NCI-H2029 (cell line): ENCODE measurements around the gene KCNT2.
"Not testable (repeated sequence)": the region's sequence is repeated elsewhere in the genome, so short reads cannot be mapped to it uniquely, and the experiment has no call there.

Experiments used
- DNase-seq: peaks from one replicate; lab custom pipeline; 2025; lab: John Stamatoyannopoulos, UW

KCNT2 gene

DNA sequence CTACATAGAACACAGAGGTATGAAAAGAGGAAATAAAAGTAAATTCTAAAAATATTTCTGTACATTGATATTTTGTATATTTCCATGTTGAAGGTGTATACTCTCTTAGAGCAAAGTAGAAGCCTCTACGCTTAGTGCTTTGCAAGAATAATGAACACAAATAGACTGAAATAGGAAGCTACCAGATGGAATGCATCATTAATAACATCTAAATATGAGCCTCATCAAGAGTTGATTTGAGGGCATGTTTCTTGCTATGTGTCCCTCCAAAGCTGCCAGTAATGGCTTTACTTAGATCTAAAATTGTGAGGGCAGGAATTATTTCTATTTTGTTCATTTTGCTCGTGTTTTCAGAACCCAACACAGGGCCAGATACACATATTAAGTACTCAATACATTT is 94.4 kb downstream of the KCNT2 start:
- DNase-seq, result no peak

DNA sequence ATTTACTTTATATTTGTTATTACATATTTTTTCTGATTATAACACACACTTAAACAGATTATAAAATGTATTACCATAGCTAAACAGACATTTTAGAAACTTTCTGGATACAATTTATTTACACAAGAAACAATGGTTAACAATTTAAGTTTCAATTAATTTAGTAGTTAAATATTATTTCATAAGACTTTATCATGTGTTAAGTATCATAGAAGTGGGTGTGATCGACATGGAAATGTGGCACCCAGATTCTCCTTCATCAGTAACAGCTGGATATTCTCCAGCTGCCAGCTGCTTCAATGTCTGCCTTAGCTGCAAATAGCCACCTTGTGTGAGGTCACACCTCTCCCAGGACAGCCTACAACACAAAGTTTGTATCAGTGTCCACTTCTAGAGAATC is 97.8 kb downstream of the KCNT2 start:
- no peak for DNase-seq

DNA sequence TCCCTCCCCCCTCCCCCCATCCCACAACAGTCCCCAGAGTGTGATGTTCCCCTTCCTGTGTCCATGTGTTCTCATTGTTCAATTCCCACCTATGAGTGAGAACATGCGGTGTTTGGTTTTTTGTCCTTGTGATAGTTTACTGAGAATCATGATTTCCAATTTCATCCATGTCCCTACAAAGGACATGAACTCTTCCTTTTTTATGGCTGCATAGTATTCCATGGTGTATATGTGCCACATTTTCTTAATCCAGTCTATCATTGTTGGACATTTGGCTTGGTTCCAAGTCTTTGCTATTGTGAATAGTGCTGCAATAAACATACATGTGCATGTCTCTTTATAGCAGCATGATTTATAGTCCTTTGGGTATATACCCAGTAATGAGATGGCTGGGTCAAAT is 104.0 kb downstream of the KCNT2 start:
- not testable (repeated sequence) for DNase-seq

DNA sequence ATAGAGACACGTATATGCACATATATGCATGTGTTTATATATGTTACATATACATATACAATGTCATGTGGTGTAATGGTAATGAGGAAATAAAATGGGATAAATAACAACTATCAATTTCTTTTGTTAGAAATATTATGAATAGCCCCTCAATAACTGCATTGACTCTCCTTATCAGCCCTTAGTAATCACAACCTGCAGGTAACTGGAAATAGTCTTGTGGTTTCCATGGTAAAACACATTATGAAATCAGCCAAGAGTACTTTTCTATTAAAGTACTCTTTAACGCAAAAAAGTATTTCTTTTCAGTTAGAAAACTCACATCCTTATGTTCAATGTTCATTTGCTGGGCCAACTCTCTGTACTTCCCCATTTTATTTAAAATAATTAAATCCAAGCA is 105.8 kb downstream of the KCNT2 start:
- DNase-seq, result no peak

DNA sequence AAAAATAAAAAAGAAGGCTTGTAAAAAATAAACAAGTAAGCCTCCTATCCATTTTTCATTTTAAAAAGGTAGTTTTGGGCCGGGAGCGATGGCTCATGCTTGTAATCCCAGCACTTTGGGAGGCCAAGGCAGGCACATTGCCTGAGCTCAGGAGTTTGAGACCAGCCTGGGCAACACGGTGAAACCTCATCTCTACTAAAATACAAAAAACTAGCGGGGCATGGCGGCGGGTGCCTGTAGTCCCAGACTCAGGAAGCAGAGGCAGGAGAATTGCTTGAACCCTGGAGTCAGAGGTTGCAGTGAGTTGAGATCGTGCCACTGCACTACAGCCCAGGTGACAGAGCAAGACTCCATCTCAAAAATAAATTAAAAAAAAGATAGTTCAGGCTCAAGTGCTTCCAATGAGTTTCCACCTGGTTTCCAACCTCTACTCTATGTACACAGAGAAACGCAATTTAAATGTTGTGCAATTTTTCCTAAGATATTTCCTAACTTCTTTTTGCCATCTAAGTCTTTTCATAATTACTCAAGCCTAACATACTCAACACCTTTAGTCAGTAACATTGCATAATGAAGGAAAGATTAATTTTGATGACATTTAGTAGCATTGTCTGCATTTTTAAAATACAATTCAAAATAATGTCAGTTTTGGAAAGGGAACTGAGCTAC is 106.3 kb downstream of the KCNT2 start:
- DNase-seq, result no peak

DNA sequence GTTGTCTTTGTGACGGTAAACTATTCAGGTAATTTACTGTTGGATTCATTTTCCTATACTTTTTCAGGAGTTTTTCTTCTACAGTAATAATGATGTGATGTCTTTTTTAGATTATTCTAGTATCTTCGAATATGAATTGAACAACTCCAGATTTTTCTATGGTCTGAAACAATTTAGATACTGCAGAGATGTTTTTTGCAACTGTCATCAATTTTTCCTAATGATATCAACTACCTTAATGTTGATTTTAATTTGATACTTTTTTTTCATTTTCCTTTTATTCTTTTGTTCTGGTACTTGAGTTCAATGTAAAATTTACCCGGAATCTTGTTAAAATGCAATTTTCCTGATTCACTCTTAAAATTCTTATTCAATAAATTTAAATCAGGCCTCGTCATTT is 110.4 kb downstream of the KCNT2 start:
- DNase-seq, result no peak

DNA sequence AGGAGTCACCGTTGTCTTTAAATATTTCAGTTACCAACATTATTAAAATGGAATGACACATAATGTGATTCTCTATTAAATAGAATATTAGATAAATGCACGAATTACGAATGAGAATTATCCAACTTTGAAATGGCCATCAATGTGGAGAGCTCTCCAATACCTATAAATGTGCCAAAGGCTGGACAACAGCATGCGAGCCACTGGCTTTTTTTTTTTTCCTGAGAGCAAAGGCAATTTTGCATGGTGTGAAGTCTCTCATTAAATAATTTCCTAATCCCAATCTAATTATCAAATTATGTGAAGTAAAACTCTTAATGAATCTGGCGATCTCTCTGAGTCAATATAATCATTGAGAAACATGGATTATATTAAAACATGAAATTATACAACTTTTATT is 113.5 kb downstream of the KCNT2 start:
- DNase-seq, result no peak

DNA sequence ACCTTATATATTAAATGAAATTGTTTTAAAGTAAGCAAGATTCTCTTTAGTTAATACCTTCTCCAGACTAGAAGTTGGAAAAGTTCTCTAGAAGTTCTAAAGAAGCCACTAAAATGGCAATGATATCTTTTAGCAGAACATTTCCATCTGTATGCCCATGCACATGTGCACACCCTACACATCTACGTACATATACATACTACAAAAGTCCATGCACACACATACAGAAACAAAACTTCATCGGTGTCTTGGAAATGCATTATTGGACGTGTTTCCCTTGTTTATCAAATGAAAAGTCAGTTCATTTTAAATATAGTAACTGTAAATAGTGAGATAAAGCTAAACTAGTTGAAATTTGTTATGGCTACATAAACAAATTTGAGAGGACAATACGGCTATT is 114.4 kb downstream of the KCNT2 start:
- no peak for DNase-seq

DNA sequence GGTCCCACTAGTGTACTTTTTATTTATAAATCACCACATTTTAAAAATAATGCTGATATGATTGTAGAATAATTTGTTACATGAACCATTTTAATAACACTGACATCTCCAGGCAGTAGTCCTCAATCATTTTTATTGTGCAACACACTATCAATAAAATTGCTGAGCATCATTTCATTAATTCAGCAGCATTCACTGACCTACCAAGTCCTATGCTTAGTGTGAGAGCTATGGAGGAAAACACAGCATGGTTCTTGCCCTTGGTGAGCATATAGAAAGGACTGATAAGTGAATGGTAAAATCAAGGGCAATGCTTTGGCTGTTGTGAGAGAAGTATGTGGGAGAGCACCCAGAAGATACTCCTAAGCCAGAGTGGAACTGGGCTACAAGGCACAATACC is 119.7 kb downstream of the KCNT2 start:
- no peak for DNase-seq

DNA sequence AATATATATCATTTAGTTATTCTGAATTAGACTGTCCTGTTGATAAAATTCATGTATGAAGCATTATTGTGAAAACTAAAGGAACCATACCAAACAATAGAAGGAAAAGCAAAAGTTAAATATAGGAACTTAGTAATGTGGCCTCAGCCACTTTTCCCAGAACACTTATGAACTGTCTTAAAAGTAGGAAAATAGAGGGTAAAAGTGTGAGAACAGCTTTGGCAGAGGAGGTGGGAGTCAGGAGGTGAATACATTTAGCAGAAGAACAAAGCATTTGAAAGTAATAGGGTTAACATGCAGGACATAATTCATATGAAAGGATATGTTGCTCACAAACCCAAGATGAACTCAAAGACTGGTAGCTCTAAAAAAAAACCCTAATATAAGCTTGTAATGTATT is 121.9 kb downstream of the KCNT2 start:
- DNase-seq, result no peak

DNA sequence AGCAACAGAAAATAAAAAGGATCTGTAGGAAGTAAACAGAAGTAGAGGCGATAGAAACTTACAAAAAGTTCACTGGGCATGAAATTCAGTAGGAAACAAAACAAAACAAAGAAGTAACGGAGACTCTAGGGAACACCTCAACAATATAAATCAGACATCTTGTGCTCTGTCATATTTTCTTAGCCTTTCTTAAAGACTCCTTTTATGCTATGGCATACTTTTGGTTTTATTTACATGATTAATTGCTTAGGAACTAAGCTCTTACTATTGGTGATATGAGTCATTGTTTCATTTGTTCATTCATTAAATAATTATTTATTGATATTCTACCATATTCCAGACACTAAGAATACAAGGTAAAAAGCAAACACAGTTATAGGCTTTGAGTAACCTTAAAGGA is 126.6 kb downstream of the KCNT2 start:
- no peak for DNase-seq

DNA sequence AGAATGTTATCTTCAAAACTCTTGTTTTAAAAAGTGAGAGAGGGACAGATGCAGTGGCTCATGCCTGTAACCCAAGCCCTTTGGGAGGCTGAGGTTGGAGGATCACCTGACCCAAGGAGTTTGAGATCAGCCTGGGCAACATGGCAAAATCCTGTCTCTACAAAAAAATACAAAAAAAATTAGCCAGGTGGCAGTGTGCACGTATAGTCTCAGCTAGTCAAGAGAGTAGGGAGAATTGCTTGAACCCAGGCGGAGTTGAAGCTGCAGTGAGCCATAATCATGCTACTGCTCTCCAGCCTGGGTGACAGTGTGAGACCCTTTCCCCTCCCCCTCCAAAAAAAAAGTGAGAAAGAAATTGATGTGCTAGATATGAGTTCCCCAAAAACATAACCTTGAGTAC is 131.0 kb downstream of the KCNT2 start:
- no peak for DNase-seq

DNA sequence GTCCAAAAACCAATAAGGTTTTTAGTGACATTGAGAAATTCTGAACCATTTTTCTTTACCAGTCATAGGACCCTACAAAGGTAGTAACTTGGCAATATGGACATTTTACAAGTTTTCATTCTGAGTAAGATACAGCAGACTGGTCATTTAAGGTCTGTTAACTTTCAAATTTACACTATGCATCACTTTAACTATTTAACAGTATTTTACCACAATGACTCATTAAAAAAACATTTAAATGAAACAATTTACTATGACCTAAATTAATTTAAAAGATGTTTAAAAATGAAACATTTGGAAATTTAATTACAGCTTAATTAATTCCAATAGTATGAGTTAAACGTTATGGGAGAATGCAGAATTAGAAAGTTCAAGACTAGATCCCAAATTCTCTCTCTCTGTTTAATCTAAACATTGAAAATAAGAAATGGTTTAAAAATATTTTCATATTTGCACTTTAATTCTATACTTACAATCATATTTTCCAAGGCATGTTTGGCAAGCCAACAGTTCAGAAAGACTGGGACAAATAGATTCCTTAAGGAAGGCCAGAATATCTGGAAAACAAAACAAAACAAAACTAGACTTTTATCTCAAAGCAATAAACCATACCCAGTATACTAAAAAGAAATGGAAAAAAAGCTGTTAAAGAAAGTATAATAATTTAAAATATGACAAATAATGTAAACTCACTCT is 140.9 kb downstream of the KCNT2 start:
- DNase-seq, result no peak

DNA sequence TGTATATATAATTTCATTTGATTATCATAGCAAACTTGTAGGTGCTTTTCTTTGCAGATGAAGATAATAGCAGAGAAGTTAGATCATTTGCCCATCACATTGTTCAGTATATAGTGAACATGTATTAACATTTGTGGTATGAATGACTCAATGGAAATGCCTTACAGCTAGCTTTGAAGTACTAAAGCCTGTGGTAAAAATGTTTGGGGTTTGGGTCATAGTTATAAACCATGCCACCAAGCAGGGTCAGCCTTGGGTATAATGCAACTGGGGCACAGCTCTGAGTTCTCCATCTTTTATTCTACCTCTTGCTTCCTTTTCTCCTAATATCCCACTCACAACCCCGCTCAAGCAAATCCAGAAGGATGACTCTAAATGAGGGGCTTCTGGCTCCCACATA is 141.6 kb downstream of the KCNT2 start:
- no peak for DNase-seq

DNA sequence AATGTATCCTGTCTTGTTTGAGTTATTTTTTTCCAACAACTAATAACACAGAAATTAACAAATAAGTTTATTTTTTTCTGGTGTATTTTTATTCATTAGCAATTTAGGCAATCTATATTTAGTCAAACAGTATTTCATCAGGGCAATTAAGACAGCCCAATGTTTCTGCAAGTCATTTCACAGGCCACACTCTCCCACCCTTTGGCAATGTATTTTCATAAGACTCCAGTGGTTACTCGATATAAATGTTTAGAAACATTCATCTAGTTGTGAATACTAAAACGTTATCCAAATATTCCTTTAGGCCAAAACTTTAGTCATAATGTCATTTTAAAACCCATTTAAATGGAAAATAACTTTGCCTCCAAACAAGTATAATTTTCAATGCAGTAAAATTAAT is 142.1 kb downstream of the KCNT2 start:
- DNase-seq, result no peak

DNA sequence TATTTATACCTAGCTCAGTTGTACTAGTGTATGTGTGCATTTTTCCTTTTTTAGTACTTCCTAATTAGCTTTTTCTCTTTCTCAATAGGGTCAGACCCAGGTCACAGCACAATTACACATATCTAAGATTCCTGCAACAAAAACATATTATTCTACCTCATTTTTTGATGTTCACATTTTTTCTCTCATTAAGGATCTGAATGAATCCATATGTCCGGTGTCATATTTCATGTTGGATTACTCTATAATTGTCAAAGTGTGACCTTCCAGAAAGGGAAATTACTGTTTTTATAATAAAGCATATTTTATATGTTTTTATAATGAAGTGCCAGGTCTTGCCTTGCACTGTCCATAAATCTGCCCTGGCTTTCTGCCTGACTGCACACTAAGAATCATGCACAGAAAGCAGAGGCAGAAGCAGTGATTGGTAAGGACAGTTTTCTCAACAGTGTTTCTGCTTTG is 143.7 kb downstream of the KCNT2 start:
- no peak for DNase-seq

DNA sequence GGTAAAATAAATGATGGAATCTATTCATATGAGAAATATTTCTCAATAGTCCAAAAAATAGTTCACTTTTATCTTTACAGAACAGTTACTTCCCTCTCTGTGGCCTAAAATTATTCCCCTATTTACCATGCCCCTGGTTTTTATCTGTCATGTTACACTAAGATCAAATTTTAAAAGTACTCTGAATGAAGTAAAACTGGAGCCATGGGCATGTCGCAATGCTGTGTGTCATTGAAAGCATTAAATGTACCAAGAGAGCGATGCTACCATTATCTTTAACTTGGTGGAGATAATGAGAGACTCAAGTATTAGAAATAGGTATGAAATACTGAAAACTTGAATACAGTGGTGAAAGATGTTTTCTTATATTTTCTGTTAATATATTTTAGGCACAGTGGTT is 146.2 kb downstream of the KCNT2 start:
- no peak for DNase-seq

DNA sequence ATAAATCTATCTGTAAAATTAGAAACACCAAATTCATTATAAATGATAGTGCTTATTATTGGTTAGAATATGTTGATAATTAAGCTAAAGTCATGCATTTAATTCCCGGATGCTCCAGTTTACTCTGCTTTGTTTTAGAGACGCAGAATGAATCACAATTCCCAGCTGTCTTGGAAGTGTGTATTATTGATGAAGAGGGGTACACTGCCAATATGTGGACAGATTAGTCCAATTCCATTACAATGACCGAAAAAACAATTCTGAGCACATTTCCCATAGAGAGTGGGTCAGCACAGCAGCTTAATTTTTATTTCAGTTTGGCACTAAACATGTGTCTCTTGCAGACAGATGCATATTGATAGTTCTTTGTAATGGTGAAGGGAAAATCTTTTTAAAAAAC is 146.7 kb downstream of the KCNT2 start:
- no peak for DNase-seq

DNA sequence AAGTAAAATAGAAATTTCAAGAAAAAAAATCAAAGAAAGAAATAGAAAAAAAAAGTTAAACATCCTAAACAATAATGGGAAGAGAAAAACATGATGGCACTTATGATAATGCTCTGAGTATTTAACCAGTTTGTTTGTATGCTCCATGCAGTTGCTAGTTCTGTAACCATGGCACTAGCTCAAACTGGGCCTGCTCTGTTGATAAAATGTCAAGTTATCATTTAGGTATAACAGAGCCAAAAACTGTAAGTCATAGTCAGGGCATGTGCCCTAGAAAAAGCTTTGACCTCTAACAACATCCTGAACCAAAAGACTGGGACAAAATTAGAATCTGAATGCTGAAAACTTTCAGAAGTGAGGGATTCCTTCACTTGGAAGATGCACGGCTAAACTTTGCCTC is 148.9 kb downstream of the KCNT2 start:
- no peak for DNase-seq

DNA sequence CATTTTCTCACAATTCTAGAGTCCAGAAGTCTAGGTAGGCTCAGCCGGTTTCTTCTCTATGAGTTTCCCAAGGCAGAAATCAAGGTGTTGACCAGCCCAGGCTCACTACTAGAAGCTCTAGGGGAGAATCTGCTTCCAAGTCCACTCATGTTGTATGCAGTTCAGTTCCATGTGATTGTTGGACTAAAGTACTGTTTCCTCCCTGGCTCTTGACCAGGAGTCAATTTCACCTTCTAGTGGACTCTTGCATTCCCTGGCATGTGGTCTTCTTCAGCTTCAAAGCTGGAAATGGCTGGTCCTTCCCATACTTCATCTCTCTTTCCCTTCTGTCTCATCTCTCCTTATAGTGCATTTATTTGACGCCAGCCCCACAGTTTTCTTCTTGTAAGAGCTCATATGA is 153.4 kb downstream of the KCNT2 start:
- no peak for DNase-seq

DNA sequence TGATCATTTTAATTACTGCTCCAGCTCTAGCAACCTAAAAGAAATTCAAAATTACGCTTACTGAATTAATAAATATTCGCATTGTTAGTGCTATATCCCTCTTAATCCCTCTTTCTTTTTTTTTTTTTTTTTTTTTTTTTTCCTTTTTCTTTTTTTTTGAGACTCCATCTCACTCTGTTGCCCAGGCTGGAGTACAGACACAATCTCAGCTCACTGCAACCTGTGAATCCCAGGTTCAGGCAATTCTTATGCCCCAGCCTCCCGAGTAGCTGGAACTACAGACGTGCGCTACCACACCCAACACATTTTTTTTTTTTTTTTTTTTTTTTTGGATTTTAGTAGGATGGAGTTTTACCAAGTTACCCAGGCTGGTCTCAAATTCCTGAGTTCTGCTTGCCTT is 157.1 kb downstream of the KCNT2 start:
- DNase-seq, result no peak

DNA sequence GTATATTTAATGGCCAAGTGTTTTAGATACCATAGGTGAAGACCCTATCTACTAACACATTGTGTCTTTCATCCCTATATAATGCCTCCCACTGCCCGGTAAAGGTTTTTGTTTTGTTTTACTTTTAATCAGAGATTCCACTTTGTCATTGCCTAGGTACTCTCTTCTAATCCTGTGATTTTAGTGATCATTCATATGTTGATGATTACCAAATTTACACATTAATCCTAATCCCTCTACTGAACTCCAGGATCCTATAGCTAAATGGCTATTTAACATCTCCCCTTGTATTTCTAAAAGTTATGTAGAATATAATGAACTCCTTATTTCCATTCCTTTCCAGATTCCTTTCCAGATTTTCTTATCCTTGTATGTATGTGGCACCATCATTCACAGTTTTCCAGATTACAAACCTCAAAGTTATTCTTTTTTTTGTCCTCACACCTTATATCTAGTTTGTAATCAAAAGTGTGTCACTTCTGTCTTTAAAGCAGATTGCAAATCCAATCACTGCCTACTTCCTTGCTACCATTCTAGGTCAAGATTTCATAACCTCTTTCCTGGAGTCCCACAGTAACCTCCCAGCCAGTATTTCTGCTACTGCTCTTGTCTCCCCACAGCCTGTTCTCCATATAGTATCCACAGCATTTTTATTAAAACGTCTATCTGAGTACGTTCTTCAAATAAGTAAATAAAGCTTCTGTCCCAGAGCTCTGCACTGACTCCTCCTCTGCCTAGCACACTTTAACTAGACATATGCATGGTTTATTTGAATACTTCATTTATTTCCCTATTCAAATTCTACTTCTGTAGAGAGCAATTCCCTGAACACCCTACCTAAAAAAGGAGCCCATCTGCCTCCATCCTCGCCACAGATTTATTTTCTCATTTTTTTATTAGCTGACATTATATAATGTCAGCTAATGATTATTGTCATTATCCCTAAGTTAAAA is 157.8 kb downstream of the KCNT2 start:
- no peak for DNase-seq

DNA sequence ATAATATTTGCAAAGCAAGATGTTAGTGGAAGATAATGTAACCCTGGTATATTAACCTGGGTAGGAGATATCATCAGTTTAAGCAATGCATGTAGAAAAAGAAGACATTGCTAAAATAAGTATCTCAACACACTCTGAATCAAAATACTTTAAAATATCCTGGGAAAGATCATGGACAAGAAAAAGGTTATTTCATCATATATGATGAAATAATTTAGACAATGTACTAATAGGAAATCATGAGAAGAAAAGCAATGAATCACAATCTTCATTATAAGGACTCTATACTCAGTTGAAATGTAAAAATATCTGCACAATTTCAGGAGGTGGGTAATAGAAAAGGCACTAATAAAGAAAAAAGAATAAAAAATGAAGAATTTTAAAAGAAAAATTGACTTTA is 158.8 kb downstream of the KCNT2 start:
- DNase-seq, result no peak
